H1 (cell line): ENCODE results near the gene PCDHA9. TPM values are rescaled to one million over a fixed set of nuclear protein-coding genes. Genes with fewer than 3 reads are reported as not detected.
"Not testable (repeated sequence)": the region's sequence is repeated elsewhere in the genome, so short reads cannot be mapped to it uniquely, and the experiment has no call there.

ENCODE experiments used
- CTCF ChIA-PET: fragments of 300-600 bp; sonication (Branson Sonifier 250); formaldehyde crosslinking; loops from one replicate; lab custom pipeline; 2021; ENCODE audit not compliant: partially characterized antibody; lab: Charles Lee
- POLR2A ChIA-PET: fragments of 300-600 bp; sonication (Branson Sonifier 250); formaldehyde crosslinking; loops from one replicate; lab custom pipeline; 2021; ENCODE audit warnings: inconsistent platforms; ENCODE audit not compliant: partially characterized antibody; lab: Charles Lee
- DNase-seq, 2 experiments: peaks; one replicate each; pipeline versions ENCODE4 v3.0.0 to v3.0.0-alpha.2; 2010 to 2022; ENCODE audit warnings: low spot score in 2 of 2, low read depth in 1 of 2, mixed read lengths in 1 of 2
- FAIRE-seq: peaks from 2 replicates; lab custom pipeline; 2011; peaks lifted over from hg19 to GRCh38; lab: Jason Lieb, UNC
- H2AFZ ChIP-seq: 2 replicates; pipeline ENCODE4 v1.8.1; 2012; ENCODE audit warnings: low read length, inconsistent platforms
- H2AK5ac ChIP-seq: 2 replicates; pipeline ENCODE4 v1.6.1; 2013; ENCODE audit warnings: low read depth, low read length
- H2BK120ac ChIP-seq: replicated peaks from 2 replicates; pipeline ENCODE3; 2013; ENCODE audit warnings: low read depth, low read length, inconsistent platforms
- H2BK12ac ChIP-seq: 2 replicates; pipeline ENCODE4 v1.6.1; 2013; ENCODE audit warnings: low read depth, low read length
- H2BK15ac ChIP-seq: 2 replicates; pipeline ENCODE4 v1.6.1; 2013; ENCODE audit warnings: low read length
- H2BK20ac ChIP-seq: 2 replicates; pipeline ENCODE4 v1.6.1; 2013; ENCODE audit warnings: low read length
- H2BK5ac ChIP-seq: 2 replicates; pipeline ENCODE4 v1.6.1; 2013; ENCODE audit warnings: low read depth, low read length
- H3K14ac ChIP-seq: 2 replicates; pipeline ENCODE4 v1.6.1; 2013; ENCODE audit warnings: inconsistent platforms; ENCODE audit not compliant: insufficient read length
- H3K18ac ChIP-seq: 2 replicates; pipeline ENCODE4 v1.6.1; 2013; ENCODE audit warnings: low read length; ENCODE audit errors: extremely low read depth
- H3K23ac ChIP-seq: 2 replicates; pipeline ENCODE4 v1.6.1; 2013; ENCODE audit warnings: inconsistent platforms; ENCODE audit not compliant: insufficient read length
- H3K23me2 ChIP-seq: 2 replicates; pipeline ENCODE4 v1.6.1; 2013; ENCODE audit warnings: low read depth, low read length
- H3K27ac ChIP-seq: 2 replicates; pipeline ENCODE4 v1.6.1; 2011; ENCODE audit warnings: low read depth, low read length, inconsistent platforms
- H3K27me3 ChIP-seq, 4 experiments: replicated peaks in 1 of 4; 1 replicate in 1 of 4; 2 replicates in 3 of 4; pipeline versions ENCODE4 v1.6.1 to v1.8.1; 2011 to 2013; ENCODE audit warnings: low read length in 3 of 4, mild to moderate bottlenecking in 3 of 4, inconsistent platforms in 2 of 4, mixed read lengths in 2 of 4, moderate library complexity in 1 of 4; ENCODE audit not compliant: control insufficient read depth in 3 of 4, insufficient read depth in 3 of 4; ENCODE audit errors: extremely low read depth in 1 of 4
- H3K36me3 ChIP-seq, 4 experiments: 2 replicates each; pipeline versions ENCODE4 v1.6.1 to v1.8.1; 2011 to 2013; ENCODE audit warnings: mild to moderate bottlenecking in 4 of 4, low read length in 3 of 4, moderate library complexity in 2 of 4, control low read depth in 1 of 4, inconsistent platforms in 1 of 4; ENCODE audit not compliant: insufficient read depth in 4 of 4, control insufficient read depth in 2 of 4
- H3K4ac ChIP-seq: replicated peaks from 2 replicates; pipeline ENCODE3; 2013; ENCODE audit warnings: low read length, low read depth, mixed read lengths, inconsistent platforms; ENCODE audit not compliant: insufficient read length
- H3K4me1 ChIP-seq, 4 experiments: replicated peaks in 1 of 4; 1 replicate in 1 of 4; 2 replicates in 3 of 4; pipeline versions ENCODE4 v1.6.1 to v1.8.1; 2011 to 2013; ENCODE audit warnings: low read length in 3 of 4, inconsistent platforms in 2 of 4, mixed read lengths in 1 of 4; ENCODE audit not compliant: insufficient read depth in 4 of 4, control insufficient read depth in 3 of 4
- H3K4me2 ChIP-seq, 2 experiments: 2 replicates each; pipeline versions ENCODE4 v1.6.1 to v1.8.1; 2011 to 2013; ENCODE audit warnings: low read depth in 2 of 2, low read length in 2 of 2, control low read depth in 1 of 2, inconsistent platforms in 1 of 2, mild to moderate bottlenecking in 1 of 2; ENCODE audit not compliant: insufficient read depth in 1 of 2
- H3K4me3 ChIP-seq, 4 experiments: fragments of 200-600, 300-600 bp in 1 of 4; sonication (generic), shearing (Covaris generic), sonication (Bioruptor Twin) in 1 of 4; 2 replicates each; pipeline versions ENCODE4 v1.5.1 to v1.8.1; 2011 to 2016; ENCODE audit warnings: low read length in 4 of 4, low read depth in 3 of 4, control low read depth in 2 of 4, inconsistent platforms in 2 of 4, mild to moderate bottlenecking in 2 of 4, mixed read lengths in 1 of 4, moderate library complexity in 1 of 4; ENCODE audit not compliant: insufficient read depth in 2 of 4; ENCODE audit errors: extremely low read depth in 1 of 4
- H3K56ac ChIP-seq: replicated peaks from 2 replicates; pipeline ENCODE3; 2013; ENCODE audit warnings: low read depth, mild to moderate bottlenecking, mixed read lengths, low read length, inconsistent platforms; ENCODE audit not compliant: insufficient read length
- H3K79me1 ChIP-seq: 2 replicates; pipeline ENCODE4 v1.6.1; 2013; ENCODE audit warnings: low read depth, low read length, control low read depth
- H3K79me2 ChIP-seq, 2 experiments: 2 replicates each; pipeline versions ENCODE4 v1.6.1 to v1.8.1; 2012 to 2013; ENCODE audit warnings: low read length in 2 of 2, mild to moderate bottlenecking in 2 of 2, inconsistent platforms in 1 of 2; ENCODE audit not compliant: insufficient read depth in 2 of 2, control insufficient read depth in 1 of 2
- H3K9ac ChIP-seq, 4 experiments: replicated peaks in 1 of 4; 1 replicate in 1 of 4; 2 replicates in 3 of 4; pipeline versions ENCODE4 v1.6.1 to v1.8.1; 2011 to 2013; ENCODE audit warnings: low read depth in 3 of 4, low read length in 3 of 4, control low read depth in 2 of 4, mild to moderate bottlenecking in 2 of 4, moderate library complexity in 2 of 4, inconsistent platforms in 1 of 4; ENCODE audit errors: extremely low read depth in 1 of 4
- H3K9me3 ChIP-seq, 2 experiments: 2 replicates each; pipeline versions ENCODE4 v1.6.1 to v1.8.1; 2012 to 2013; ENCODE audit warnings: mild to moderate bottlenecking in 2 of 2, moderate library complexity in 2 of 2, control low read depth in 1 of 2, inconsistent platforms in 1 of 2, low read depth in 1 of 2, low read length in 1 of 2, mixed read lengths in 1 of 2; ENCODE audit not compliant: insufficient read depth in 2 of 2
- H4K20me1 ChIP-seq, 2 experiments: replicated peaks in 1 of 2; 2 replicates each; pipeline versions ENCODE3 to v1.8.1; 2011 to 2013; ENCODE audit warnings: inconsistent platforms in 2 of 2, low read length in 2 of 2, mild to moderate bottlenecking in 1 of 2; ENCODE audit not compliant: insufficient read depth in 2 of 2, control insufficient read depth in 1 of 2
- H4K5ac ChIP-seq: 2 replicates; pipeline ENCODE4 v1.6.1; 2013; ENCODE audit warnings: low read length, low read depth, mixed read lengths, inconsistent platforms; ENCODE audit not compliant: insufficient read length
- H4K8ac ChIP-seq: 2 replicates; pipeline ENCODE4 v1.8.0; 2013; ENCODE audit warnings: mild to moderate bottlenecking, moderate library complexity, low read length, inconsistent platforms; ENCODE audit not compliant: insufficient read depth; ENCODE audit errors: extremely low read depth
- H4K91ac ChIP-seq: replicated peaks from 2 replicates; pipeline ENCODE3; 2013; ENCODE audit warnings: low read length, mixed read lengths, inconsistent platforms; ENCODE audit not compliant: insufficient read length
- RXRA ChIP-seq: IDR thresholded peaks from 2 replicates; pipeline ENCODE4 v1.6.1; 2011; ENCODE audit warnings: low read depth, mild to moderate bottlenecking, low read length, moderate library complexity; ENCODE audit not compliant: insufficient read depth
- WGBS, 2 experiments: shearing (Covaris generic) in 1 of 2; methylation state at CpG; one replicate each; pipeline versions ENCODE4 v1.1.6 to v1.1.7; 2013 to 2015; ENCODE audit warnings: low lambda C conversion rate in 2 of 2, mixed read lengths in 2 of 2, inconsistent platforms in 1 of 2, low coverage in 1 of 2, missing lambda C conversion rate in 1 of 2; ENCODE audit not compliant: insufficient replicate concordance in 2 of 2, insufficient coverage in 1 of 2, insufficient read length in 1 of 2; ENCODE audit errors: extremely low coverage in 1 of 2, missing lambda C conversion rate in 1 of 2; 5-methylcytosine and 5-hydroxymethylcytosine counted together
- polyA plus RNA-seq, 7 experiments: library from polyadenylated mRNA; depleted of rRNA in 3 of 7; stranded (reverse) in 5 of 7; unstranded in 2 of 7; fragments of >200 nt in 5 of 7; fragments of 200-250 nt in 2 of 7; gene quantifications; 1 replicate in 5 of 7; 2 replicates in 1 of 7; 4 replicates in 1 of 7; pipeline versions ENCODE4 v1.2.1 to v1.2.3, GENCODE V29; 2011 to 2013; ENCODE audit warnings: missing spikeins in 2 of 7, mixed read lengths in 2 of 7
- total RNA-seq: library from RNA; stranded (reverse); fragmentation: NEBNext Ultra II Directional; extraction: Animal tissue kit (Norgen Biotek cat#: 25700); gene quantifications from 2 replicates; pipeline ENCODE4 v1.2.1, GENCODE V29; 2021

Gene PCDHA9
- total and polyA plus RNA-seq, 2 of the 8 experiments (the other 6 are each of a cell fraction or from before 2014, with no cell fraction given) = 0.12 to 0.28 TPM

DNA sequence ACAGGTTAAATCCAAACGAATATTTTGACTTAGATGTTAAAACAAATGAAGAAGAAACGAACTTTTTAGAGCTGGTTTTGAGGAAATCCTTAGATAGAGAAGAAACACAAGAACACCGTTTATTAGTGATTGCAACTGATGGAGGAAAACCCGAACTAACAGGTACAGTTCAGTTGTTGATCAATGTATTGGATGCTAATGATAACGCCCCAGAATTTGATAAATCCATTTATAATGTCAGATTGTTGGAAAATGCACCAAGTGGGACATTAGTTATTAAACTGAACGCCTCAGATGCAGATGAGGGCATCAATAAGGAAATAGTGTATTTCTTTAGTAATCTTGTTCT lies 25.9 kb upstream of the PCDHA9 start (continued):
- no peak for TF ChIP-seq RXRA

DNA sequence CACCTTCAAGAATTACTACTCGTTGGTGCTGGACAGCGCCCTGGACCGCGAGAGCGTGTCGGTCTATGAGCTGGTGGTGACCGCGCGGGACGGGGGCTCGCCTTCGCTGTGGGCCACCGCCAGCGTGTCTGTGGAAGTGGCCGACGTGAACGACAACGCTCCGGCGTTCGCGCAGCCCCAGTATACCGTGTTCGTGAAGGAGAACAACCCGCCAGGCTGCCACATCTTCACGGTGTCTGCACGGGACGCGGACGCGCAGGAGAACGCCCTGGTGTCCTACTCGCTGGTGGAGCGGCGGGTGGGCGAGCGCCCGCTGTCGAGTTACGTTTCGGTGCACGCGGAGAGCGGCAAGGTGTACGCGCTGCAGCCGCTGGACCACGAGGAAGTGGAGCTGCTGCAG lies 25.2 kb upstream of the PCDHA9 start:
- H4K8ac ChIP-seq, H4K91ac ChIP-seq, H2BK12ac ChIP-seq, H2BK120ac ChIP-seq, H3K4ac ChIP-seq, H2BK15ac ChIP-seq, POLR2A ChIA-PET, H4K5ac ChIP-seq, H2BK20ac ChIP-seq, H3K4me2 ChIP-seq, DNase-seq, H3K4me1 ChIP-seq, H3K36me3 ChIP-seq, H2AK5ac ChIP-seq, FAIRE-seq, H3K27me3 ChIP-seq, H3K23me2 ChIP-seq, H3K4me3 ChIP-seq, H4K20me1 ChIP-seq, H2BK5ac ChIP-seq, H2AFZ ChIP-seq, H3K79me2 ChIP-seq, H3K9ac ChIP-seq, H3K9me3 ChIP-seq, H3K27ac ChIP-seq, H3K23ac ChIP-seq, H3K18ac ChIP-seq, H3K14ac ChIP-seq, H3K79me1 ChIP-seq, H3K56ac ChIP-seq: not testable (repeated sequence)
- WGBS, 2 experiments = 93% methylated on average over 32 of the region's 48 CpGs; no CpG with 5 or more reads in 1 of the 2 experiments
- CTCF ChIA-PET = interaction anchor here (1.8 to 5.5 kb wide), 2 partner anchors 15 to 18 kb away, joined by 11 to 49 read pairs; partner anchors contain the start of genes PCDHA4 and PCDHA8
